SHP77 (cell line): ENCODE results near the gene PGLYRP2.
"Not testable (repeated sequence)": the region's sequence is repeated elsewhere in the genome, so short reads cannot be mapped to it uniquely, and the experiment has no call there.

Source experiments
- DNase-seq, 2 experiments: peaks; one replicate each; lab custom pipeline; 2025; lab: John Stamatoyannopoulos, UW

The PGLYRP2 gene

DNA sequence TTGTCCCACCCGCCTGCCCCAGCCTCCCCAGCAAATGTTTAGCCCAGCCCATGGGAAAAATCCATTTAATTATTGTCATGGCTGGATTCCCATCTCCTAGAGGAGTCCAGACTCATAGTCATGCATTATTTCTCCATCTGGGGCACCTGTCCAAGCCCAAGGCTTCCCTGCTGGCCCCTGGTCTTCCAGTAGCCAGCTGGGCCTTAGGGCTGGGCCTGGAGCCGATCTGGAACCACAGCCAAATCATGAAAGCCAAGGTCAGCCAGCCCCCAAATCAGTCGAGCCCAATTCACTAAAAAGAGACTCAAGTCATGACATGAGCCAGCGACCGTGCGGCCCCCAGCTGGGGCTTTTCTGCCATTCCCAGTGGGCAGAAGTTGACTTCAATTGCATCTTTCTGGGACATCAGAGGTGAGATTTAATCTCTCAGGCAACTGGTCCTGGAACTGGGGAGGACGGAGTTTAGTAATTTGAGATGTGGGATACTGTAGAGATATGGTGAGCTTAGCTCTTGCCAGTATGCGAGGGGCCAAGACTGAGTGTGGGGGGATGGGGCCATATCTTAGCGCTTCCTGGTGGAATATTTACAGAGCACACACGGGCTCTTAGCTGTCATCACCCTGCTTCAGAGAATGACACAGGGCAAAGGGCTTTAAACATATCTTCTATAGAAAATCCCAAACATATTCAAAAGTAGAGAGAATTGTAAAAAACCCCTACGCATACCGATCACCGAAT lies 9.4 kb upstream of the PGLYRP2 start:
- no peak for DNase-seq

DNA sequence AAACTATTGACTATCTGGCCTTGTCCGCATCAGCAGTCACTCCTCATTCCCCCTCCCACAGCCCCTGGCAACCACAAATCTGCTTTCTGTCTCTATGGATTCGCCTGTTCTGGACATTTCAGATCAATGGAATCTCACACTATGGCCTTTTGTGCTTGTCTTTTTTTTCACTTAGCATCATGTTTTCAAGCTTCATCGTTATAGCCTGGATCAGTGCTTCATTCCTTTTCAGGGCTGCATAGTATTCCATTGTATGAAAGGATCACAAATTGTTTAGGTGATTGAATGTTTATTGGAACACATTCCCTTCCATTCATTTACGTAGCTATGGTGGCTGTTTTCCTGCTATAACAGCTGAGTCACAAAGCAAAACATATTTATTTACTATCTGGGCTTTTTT lies 7.7 kb upstream of the PGLYRP2 start:
- DNase-seq = no peak

DNA sequence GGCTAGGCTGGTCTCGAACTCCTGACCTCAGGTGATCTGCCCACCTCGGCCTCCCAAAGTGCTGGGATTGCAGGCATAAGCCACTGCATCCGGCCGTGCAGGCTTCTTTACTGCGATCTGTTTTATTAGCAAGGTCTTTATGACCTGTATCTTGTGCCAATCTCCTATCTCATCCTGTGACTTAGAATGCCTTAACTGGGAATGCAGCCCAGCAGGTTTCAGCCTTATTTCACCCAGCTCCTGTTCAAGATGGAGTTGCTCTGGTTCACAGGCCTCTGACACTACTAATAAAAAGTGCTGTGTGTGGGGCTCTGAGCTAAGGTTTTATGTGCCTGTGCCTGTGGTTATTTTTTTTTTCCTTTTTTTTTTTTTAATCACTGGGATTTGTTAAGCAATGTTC lies 6.5 kb upstream of the PGLYRP2 start:
- not testable (repeated sequence) for DNase-seq

DNA sequence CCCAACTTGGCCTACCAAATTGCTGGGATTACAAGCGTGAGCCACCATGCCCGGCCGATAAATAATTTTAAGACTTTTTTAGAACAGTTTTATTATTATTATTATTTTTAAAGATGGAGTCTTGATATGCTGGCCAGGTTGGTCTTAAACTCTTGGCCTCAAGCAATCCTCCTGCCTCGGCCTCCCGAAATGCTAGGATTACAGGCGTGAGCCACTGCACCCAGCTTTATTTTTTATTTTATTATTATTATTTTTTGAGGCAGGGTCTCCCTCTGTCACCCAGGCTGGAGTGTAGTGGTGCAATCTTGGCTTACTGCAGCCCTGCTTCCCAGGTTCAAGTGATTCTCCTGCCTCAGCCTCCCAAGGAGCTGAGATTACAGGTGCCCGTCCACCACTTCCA lies 1.7 kb upstream of the PGLYRP2 start:
- DNase-seq = not testable (repeated sequence)

DNA sequence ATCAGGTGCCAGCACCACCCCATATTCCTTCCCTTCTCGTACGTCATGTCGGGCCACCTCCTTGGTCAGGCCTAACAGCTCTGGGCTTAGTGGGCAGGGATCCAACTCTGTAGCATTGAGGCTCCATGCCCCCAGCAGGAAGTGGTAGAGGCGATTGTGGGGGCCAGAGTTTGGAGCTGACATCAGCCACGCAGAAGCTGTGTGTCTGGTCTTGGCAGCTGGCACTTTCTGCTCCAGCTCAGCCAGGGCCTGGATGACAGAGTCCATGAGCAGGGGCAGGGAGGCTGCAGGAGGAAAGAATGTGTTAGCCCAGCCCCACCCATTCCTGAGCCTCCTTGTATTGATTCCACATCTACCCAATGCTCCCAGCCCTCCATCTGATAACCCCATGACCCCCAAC lies 3.0 kb downstream of the PGLYRP2 start:
- no peak for DNase-seq

DNA sequence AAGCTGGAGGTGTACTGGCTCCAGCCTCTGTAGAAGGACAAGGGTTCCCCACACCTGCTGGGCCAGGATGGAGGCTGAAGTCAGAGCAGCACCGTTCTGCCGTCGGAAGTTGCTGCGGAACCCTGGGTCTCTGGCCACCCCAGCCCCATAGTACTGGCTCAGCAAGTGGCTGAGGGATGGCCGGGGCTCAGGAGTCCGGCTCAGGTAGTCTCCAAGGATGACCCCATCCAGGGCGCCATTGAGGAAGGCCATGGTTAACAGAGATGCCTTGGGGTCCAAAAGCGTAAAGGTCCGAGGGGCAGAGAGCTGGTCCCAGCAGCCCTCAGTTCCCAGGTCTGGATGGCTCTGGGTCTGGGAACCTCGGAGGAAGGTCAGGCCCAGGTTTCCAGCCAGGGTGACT lies 3.7 kb downstream of the PGLYRP2 start:
- DNase-seq = no peak

DNA sequence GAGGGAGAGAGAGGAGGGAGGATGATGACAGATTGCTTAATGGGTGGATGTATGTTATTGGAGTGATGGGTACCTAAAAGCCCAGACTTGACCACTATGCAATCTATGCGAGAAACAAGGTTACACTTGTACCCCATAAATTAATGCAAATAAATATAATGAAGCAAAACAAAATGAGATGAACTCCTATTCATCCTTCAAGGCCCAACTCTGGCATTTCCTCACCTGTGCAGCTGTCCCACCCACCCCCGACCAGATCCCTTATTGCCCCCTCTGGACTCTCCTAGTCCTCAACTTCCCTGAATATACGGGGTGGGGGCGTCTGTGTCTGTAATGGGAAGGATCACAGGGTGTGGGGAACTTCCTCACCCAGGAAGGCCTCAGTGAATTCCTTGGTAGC lies 4.1 kb downstream of the PGLYRP2 start:
- no peak for DNase-seq

DNA sequence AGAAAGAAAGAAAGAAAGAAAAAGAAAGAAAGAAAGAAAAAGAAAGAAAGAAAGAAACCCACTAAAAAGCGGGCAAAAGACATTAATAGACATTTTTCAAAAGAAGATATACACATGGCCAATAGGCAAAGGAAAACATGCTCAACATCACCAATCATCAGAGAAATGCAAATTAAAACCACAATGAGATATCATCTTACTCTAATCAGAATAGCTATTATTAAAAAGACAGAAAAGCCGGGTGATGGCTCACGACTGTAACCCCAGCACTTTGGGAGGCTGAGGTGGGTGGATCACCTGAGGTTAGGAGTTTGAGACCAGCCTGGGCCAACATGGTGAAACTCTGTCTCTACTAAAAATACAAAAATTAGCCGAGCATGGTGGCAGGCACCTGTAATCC lies 5.5 kb downstream of the PGLYRP2 start:
- not testable (repeated sequence) for DNase-seq

DNA sequence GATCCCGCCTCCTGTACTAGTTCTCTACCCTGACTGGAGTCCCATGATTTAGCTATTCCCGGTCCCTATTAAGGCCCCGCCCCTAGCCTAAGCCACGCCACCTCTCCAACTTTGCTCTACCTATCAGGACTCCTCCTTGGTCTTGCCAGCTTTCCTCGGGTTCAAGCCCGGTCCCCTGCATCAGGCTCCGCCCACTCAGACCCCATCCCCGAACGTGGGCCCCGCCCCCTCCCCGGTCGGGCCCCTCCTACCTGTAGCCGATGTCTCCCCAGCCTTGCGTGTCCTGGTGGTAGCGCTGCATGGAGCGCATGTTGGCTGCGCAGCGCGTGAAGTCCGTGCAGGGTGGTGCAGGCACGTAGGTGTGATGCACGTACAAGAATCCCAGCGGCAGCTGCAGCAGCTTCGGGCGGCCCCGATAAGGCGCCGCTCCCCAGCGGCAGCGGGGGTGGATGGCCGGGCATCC lies 7.6 kb downstream of the PGLYRP2 start:
- no peak for DNase-seq

DNA sequence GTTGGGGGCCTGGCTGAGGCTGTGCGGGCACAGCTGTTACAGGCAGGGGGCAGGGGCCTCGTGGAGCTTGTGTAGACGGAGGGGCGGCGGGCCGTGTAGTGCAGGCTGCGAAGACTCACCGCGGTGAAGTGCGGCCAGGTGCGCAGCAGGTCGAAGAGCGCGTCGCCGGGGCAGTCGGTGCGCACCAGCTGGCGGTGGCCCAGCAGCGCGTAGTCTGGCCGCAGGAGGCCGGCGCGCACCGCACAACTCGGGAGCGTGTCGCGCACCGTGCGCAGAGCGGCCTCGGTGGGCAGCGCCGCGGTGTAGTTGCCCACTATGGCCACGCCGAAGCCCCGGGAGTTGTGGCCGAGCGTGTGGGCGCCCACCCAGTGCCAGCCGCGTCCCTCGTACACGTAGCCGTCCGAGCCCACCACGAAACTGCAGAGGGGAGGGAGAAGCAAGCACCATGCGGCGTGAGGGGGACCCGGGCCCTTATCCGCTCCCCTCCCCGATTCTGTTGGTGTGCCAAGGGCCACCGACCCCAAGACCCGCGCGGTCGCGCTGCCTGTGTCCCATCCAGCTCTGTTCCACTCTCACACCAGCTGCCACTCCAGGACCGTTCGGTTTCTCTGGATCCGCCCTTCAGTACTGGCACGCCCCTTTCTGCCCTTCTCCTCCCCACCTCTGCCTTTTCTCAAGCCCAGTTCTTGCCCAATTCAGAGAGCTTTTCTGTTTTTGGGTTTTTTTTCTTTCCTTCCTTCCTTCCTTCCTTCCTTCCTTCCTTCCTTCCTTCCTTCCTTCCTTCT lies 9.6 kb downstream of the PGLYRP2 start:
- no peak for DNase-seq

DNA sequence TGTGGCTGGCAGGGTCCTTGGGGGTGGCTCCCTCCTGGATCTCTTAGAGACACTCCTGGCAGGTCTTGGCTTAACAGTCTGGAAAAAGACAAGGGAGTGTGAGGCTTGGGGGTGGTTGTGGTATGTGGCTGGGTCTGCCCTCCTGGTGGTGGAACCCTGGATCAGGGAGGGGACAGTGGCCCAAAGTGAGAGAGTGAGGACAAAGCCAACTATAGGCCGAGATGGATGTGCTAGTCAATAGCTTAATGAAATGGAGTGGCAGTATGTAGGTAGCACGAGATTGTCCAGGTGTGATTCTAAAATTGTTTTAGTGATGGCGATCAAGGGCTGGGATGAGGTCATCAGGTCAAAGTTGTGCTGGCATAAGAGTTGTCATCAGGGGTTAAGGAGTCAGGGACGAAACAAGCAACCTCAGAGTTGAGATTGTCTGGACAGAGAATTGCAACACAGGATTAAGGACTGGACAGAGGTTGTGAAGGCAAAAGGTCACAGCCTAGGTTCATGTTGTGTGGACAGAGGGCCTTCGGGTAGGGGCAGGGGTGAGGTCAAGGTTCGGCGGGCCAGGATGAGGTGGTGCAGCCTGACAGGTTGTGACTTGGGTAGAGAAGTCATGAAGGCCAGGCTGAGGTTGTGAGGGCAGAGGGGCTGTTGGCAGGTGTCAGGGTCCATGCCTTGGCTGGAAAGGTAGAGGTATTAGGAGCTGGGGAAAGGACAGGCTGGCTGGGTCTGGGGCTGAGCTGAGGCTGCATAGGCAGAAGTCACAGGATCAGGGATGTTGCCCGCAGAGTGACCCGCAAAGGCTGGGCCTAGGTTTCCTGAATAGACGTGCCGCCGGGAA lies 10.4 kb downstream of the PGLYRP2 start:
- no peak for DNase-seq

DNA sequence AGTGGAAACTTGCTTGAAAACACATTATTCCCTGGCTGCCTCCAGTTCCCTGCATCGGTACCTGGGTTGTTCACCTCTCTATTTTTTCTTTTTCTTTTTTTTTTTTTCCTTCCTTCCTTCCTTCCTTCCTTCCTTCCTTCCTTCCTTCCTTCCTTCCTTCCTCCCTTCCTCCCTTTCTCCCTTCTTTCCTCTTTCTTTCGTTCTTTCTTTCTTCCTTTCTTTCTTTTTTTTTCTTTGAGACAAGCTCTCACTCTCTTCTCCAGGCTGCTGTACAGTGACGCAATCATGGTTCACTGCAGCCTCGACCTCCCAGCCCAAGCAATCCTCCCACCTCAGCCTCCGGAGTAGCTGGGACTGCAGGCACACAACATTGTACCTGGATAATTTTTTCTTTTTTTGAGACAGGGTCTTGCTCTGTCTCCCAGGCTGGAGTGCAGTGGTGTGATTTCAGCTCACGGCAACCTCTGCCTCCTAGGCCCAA lies 11.5 kb downstream of the PGLYRP2 start:
- no peak for DNase-seq

DNA sequence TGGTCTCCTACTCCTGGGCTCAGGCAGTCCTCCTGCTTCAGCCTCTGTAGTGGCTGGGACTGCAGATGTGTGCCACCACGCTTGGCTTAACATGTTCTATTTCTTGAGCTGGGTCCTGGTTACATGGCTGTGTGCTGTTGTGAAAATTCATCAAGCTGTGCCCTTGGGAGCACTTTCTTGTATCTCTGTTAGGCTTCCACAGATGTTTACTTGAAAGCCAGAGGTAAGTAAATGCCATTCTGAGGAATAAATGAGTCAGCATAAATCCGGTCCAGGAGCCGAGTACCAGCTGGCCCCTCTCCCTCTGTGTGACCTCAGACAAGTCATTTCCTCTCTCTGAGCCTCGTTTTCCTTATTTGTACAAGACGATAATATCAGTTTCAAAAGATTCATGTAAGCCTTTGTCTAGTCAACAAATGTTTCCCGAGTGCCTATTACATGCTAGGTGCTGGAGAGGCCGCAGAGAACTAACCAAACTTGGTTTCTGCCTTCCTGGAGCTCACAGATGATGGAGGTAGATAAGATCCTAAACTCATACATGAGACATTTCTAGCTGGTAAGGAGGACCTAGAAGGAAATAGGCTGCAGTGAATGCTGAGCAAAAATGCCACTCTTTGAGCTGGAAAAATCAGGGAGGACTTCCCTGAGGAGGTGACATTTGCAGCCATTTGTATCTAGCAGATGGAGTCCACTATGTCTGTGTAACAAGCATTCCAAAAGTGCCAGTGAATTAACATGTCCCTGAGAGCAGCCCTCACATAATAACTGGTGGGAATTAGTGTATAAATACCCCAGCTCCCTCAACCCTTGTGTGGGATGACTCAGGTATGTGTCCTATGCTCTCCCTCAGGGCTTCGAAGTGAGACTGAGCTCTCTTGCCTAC lies 12.2 kb downstream of the PGLYRP2 start:
- peak in 1 of 2 experiments; percentile 10 for DNase-seq

DNA sequence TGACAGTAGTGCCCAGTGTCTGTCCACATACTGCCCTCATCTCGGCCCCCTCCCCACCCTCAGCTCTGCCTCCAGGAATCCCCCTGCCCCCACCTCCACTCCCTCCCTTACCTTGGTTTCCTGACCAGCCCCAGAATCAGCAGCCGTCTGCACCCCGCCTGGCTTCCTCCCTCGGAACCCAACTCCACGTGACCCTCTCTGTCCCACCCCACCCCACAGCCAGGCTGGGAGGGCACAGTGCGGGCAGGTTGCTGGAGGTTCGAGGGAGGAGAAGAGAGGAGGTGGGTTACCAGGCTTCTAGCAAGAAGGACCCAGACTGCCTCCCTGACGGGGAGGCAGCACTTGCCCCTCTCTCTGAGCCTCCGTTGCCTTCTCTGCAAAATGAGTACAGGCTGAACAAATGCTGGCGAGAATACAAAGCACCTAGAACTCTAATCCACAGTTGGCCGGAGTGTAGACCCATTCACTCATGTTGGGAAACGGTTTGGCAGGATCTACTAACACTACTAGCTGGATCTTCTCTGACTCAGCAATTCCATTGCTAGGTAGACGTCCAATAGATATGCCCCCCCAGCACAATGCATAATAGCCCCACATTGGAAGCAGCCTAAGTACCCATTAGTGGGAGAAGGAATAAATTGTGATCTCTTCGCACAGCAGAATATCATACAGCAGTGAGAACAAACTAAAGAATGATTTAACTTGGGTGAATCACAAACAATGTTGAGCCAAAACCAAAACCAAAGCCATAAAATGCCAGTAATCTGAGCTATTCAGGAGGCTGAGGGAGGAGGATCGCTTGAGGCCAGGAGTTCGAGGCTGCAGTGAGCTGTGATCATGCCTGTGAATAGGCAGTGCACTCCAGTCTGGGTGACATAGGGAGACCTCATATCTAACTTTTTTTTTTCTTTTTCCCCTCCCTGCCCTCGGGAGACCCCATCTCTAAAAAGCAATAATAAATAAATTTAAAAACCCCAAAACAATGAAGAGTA lies 14.6 kb downstream of the PGLYRP2 start, which contains the start of gene RASAL3:
Gene RASAL3, minus strand, starts transcription at position 151 of the 992 bp plus-strand sequence. CDS start 186 bp downstream, outside the sequence.
- DNase-seq = no peak

DNA sequence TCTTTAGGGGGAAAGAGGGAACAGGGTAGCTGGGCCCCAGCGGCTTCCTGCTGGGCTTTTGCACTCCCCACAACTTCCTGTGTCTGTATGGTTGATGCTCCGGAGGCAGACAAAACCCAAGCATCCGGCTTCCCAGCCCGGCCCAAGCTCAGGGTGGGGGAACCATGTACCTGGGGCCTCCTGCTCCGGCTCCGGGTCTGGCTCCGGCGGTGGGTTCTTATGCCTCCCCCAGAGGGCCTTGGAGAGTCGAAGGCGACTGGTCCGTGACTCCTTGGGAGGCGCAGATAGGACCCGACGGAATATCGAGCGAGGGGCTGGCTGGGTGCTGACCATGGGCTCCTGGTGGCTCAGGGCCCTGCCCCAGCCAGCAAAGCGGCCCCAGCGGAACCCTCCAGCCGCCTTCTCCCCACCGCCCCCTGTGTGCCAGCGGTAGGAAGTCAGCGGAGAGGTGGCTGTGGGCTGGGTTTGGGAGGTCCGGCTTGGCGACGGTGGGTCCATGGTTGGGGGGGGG lies 15.4 kb downstream of the PGLYRP2 start:
- no peak for DNase-seq

DNA sequence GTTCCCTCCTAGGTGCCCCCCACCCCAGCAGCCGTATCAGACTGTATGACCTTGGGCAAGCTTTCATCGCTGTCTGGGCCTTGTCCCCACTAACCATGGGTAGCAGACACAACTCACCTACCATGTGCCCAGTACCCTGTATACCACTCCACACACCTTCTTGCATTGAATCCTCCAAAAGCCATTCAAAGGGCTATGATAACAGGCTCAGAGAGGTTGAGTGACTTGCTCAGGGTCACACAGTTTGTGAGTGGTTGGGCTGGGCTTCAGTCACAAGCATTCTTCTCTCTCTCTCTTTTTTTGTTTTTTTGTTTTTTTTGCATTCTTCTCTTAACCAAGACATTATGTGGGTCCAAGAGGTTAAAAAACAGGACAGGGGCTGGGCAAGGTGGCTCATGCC lies 17.6 kb downstream of the PGLYRP2 start:
- no peak for DNase-seq

DNA sequence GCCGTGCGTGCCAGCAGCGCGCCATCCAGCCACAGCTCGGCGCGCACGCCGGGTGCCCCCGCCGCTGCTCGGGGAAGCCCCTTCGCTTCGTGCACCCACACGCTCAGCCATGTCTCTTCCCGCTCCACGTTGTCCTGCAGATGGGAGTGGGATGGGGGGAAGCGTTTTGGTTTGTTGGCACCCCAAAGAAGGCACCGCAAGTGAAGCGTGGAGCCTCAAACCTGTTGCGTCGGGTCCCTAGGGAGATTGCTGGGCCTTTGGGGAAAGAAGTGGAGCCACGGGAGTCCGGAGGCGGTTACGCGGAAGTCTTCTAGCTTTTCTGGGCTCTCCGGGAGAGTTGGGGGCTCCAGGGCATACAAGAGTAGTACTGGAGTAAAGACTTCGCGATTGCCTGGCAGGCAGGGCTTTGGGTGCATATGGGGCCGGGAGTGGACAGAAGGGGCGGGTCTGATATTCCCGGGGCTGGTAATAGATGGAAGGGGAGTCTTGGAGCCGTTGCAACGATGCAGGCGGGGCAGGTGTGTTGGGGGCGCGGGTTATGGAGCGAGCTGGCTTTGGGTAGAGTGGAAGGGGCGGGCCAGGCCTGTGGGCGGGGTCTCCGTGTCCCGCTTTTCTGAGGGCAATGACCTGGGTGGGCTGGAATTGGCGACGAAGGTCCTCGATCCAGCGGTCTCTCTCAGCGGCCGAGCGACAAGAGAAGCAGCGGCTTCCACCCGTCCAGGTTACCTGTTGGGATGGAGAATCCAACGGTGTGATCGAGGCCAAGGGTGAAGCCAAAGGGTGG lies 21.4 kb downstream of the PGLYRP2 start:
- DNase-seq = no peak

DNA sequence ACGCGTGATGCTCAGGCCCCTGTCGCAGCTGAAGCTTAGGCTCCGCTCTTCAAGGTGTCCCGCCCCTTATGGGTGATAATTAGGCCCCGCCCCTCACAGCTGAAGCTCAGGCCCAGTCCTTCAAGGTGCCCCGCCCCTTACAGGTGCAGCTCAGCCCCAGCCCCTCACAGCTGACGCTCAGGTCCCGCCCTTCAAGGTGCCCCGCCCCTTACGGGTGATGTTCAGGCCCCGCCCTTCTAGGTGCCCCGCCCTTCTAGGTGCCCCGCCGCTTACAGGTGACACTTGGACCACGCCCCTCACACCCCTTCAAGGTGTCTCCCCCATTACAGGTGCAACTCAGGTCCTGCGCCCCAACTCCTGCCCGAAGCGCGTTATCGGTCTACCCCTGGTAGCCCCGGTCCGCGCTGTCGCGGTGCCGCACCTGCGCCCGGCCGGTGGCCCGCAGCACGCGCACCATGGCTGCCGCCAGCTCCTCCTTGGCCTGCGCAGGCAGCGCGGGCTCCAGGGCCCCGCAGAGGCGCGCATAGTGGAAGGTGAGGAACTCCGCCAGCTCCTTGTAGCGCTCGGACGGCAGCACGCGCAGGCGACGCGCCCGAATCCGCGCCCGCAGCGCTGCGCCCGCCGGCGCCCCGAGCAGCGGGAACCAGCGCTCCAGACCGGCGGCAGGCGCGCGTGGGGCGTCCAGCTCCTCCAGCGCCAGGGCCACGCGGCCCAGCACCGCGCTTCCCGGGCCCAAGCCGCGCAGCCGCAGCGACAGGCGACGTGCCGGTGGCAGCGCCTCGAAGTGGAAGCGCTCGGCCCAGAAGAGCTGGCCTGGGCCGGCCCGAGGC lies 22.2 kb downstream of the PGLYRP2 start:
- no peak for DNase-seq
